D721Med (cell line): ENCODE measurements around the gene IL25.
"Not testable (repeated sequence)": the region's sequence is repeated elsewhere in the genome, so short reads cannot be mapped to it uniquely, and the experiment has no call there.

Experiments
- DNase-seq: peaks from one replicate; pipeline ENCODE4 v3.0.0; 2011; ENCODE audit warnings: low spot score; ENCODE audit not compliant: insufficient read length
- FAIRE-seq: peaks from 2 replicates; lab custom pipeline; 2011; peaks lifted over from hg19 to GRCh38; lab: Jason Lieb, UNC
- CTCF ChIP-seq: IDR thresholded peaks from 2 replicates; pipeline ENCODE4 v1.5.1; 2012; ENCODE audit warnings: mild to moderate bottlenecking, control low read depth; ENCODE audit not compliant: insufficient read depth; ENCODE audit errors: missing control alignments

Gene IL25

DNA sequence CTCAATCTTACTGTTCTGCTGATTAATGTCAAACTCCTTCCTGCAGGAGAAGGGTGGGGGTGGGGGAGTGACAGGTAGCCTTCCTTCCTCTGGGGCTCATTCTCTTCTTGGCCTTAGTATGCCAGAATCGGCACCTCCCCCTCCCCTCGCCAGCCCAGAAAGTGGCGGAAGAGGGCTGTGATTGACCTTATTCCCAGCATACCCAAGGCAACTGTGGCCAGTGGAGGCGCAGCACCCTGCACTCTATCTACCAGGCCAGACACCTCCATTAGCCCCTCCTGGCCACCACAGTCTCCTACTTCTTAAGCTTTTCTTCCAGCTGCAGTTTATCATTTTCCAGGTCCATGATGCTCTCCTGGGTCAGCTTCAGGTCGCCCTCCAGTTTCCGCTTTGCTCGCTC, 20.0 kb downstream of the IL25 start:
- TF ChIP-seq CTCF: no peak
- DNase-seq: no peak
- FAIRE-seq: no peak

DNA sequence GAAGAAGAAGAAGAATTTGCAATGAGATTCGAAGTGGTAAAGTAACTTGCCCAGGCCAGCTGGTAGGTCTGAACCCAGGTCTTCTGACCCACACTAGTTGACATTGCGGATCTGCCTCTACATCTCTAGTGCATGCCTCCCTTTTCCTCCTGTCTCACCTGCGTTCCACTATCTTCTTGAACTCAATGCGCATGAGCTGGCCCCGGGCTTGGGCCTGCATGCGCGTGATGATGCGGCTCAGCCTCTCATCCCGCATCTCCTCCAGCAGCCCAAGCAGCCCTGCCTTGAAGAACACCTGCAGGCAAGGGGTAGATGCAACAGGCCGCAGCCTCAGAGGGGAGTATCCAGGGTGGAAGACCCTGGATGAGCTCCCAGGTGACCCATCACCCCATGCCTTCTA, 23.5 kb downstream of the IL25 start:
- FAIRE-seq: no peak
- no peak for TF ChIP-seq CTCF
- no peak for DNase-seq

GRCh38 chr14:23396781-23397407, 24.3 kb downstream of the IL25 start:
- TF ChIP-seq CTCF: no peak
- DNase-seq (no peak), FAIRE-seq (no peak)

DNA sequence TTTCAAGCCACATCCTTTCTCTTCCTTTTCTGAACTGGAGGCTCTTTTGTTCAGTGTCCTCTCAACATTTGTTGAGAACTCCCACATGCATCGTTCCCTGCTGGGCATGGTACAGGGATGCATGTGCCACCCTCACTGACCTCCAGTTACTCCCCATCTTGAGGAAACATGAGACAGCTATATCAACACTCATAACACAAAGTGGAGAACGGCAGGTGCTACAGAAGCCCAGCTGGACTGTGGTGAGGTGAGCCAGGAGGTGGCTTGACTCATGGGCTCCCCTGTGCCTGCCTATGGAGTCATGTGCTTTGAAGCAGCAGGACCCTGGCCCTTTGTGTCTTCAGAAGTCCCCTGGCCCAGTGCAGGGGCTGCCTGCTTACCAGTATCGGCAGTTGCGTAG, 25.7 kb downstream of the IL25 start:
- TF ChIP-seq CTCF: no peak
- FAIRE-seq: no peak
- DNase-seq: no peak

- DNase-seq (no peak), FAIRE-seq (no peak)
- no peak for TF ChIP-seq CTCF
Measured at GRCh38 chr14:23399136-23399535, 26.5 kb downstream of the IL25 start.

DNA sequence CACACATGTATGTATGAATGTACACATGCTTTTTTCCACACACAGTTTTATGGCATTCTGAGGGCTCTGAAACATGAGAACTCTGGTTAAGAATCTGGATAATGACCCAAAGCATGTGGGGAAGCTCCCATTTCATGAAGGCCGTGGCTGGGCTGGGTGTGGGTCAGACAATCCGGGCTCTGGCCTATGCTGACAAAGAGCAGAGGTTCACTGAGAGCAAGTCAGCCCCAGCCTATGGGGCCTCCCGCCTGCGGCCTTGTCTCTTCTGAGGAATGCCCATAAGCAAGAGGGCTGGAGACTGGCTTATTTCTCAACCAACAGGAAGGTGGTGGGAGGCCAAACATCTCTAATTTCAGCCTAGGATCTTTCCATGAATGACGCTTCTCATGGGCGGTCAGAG, 27.0 kb downstream of the IL25 start:
- no peak for TF ChIP-seq CTCF
- DNase-seq: no peak
- no peak for FAIRE-seq

GRCh38 chr14:23400496-23401149, 28.0 kb downstream of the IL25 start:
- not testable (repeated sequence) for FAIRE-seq, DNase-seq
